Activated T-helper 1 cell treated with anti-CD3 and anti-CD28 coated beads, Interleukin-2, amount 50 U/mL, for 16 hours (primary cell): ENCODE data around the gene ELOVL6.
"Not testable (repeated sequence)": the region's sequence is repeated elsewhere in the genome, so short reads cannot be mapped to it uniquely, and the experiment has no call there.

ENCODE experiments used
- DNase-seq, 2 donors: peaks; one replicate each; pipeline ENCODE4 v3.0.0-alpha.2; 2020; ENCODE audit warnings: low read depth in 1 of 2, low spot score in 1 of 2

Gene ELOVL6

DNA sequence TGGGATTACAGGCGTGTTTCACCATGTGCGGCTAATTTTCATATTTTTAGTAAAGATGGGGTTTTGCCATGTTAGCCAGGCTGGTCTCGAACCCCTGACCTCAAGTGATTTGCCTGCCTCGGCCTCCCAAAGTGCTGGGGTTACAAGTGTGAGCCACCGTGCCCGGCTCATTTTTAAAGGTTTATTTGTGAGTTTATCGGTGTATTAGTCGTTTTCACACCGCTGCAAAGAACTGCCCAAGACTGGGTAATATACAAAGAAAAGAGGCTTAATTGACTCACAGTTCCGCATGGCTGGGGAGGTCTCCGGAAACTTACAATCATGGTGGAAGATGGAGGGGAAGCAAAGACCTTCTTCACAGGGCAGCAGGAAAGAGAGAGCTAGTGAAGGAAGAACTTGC, 159.3 kb downstream of the ELOVL6 start:
- DNase-seq = not testable (repeated sequence)

DNA sequence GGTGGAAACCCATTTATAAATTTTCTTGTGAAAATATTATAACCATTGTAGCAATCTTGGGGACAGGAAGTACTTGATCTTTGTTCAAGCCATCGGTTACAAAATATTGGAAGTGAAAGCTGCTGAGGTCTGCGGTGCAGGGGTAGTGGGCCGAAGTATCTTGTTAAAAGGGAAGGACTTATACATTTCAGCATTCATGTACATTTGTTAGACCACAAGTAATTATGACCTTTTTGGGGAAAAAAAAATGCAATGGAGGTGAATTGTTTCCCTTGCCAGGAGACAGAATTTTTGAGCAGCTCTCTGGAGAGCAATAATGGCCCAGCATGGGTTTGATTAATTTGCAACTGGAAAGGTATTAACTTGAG, 164.4 kb downstream of the ELOVL6 start:
- no peak for DNase-seq

- no peak for DNase-seq
Measured at GRCh38 chr4:110033355-110034025, 164.9 kb downstream of the ELOVL6 start.

DNA sequence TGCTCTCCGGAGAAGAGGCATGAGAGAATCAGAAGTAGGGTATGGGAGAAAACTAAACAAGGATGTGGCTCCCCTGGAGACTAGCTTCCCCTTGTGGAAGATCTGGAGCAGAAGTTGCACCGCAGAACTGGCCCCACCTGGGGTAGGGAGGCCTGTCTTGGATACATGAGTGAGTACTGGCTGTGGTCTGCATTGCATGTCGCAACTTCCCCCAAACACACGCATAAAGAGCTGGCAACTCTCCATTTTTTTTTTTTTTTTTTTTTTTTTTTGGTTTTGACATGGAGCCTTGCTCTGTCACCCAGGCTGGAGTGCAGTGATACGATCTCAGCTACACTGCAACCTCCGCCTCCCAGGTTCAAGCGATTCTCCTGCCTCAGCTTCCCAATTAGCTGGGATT, 165.8 kb downstream of the ELOVL6 start:
- DNase-seq = no peak

GRCh38 chr4:110025718-110026117, 172.7 kb downstream of the ELOVL6 start:
- DNase-seq = no peak

DNA sequence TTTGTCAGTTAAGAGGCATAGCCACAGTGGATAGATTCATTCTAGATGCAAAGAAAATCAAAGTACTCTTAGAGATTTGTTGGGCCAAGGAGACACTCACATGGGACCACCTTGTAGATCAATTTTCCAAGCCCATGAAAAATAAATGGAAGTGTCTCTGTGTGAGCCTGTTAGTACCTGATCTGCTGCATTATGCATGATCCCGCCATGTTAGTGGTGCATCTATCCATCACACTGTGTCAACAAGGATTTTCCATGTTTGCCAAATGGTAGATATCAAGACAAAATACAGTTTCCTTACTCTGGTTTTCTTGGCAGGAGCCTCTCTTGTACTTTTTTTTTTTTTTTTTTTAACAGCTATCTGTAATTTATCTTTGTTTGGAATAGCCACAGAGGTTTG, 173.4 kb downstream of the ELOVL6 start:
- DNase-seq = no peak

DNA sequence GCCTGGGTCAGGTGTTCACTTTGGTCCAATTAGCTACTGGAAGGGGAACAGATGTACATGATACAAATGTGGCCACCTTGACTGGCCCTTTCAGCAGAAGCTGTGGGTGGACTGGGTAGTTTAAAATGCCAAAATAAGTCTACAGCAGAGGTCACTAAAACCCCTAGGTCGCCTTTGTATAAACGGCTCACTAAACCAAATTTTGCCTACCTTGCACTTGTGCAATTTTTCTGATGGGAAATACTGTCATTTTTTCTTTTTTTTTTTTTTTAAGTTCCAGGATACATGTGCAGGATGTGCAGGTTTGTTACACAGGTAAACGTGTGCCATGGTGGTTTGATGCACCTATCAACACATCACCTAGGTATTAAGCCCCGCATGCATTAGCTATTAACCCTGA, 176.0 kb downstream of the ELOVL6 start:
- no peak for DNase-seq

DNA sequence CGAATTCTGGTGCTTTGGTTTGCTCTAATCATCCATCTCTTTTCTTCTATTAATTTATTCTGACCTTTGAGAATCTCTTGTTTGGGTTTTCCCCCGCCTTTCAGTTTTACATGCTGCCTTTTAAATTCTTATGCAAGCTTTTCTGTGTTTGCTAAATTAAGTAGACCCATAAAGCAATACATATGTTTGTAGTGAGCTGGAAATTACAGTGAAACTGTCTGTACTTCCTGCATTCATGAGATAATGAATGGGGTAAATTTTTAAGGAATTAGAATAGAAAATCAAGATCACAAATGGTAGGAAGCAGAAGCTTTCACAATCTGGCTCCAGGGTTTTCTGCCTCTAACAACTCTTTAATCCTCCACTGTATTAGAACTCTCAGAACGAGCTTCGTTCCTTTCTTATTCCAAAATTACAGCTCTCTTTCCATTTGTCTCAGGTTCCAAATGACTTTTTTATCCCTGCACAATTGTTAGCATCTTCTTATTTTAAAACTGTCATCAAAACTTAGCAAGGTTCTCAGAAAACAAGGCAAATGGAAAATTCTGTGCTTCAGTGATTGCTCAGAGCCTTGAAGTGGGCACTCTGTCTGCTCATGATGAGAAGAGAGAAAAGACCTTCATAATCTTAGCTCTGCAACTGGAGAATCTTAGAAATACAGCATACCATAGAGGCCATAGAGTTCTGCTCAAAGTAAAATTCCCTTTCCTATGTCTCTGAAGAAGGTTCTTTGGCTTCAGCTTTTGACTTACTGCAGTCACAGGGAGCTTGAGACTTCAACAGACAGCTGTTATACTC, 177.6 kb downstream of the ELOVL6 start:
- DNase-seq = no peak

DNA sequence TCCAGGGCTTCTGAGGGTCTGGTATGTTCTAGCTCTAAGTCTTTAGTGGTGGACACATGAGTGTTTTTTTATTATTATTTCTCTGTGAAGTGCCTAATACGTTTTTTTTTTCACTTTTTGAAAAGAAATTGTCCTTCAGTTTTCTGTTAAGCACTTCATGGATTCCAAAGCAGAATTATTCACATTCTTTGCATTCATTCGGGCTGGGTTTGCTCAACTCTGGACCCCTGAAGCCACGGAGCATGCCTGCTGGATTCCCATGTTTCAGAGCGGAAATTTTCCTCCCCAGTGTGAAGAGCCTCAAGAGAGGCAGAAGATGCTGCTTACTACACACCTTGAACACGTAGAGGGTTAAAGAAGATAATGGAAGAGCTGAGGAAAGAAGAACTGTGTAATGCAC, 178.3 kb downstream of the ELOVL6 start:
- no peak for DNase-seq

- DNase-seq = no peak
Measured at GRCh38 chr4:110019153-110019552, 179.3 kb downstream of the ELOVL6 start.

DNA sequence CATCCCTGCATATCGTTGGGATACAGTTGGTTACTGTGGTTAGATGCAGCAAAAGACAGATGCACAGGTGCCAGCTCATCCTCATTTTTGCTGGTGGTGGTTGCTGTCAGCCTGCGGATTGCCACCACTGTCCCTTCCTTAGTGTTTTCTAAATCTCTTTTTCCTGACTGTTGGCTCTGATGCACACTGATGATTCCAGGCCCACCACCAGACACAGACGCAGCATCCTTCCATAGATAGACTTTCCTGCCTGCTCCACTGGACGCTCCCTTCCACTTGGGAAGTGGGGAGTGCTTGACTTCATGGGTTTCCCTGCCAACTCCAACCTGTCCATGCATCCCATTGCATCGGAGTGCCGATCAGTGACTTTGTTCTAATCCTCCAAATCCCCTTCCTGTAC, 184.2 kb downstream of the ELOVL6 start:
- no peak for DNase-seq

DNA sequence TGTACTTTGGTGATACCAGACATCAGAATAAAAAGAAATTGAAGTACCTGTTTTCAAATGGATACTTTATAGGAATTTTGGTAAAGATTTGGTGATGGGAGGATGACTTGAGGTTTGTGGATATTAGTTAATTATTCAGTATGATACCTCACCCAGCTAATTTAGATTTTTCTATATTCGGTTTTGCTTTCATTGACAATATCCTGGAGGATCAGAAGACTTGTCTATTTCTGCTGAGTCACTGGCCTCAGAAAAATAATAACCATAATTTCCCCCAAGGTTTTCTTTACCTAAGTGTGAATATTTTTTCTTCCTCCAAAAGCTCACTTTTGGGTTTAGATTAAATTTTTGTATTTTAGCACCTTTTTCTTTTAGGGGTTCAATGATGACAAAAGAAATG, 185.5 kb downstream of the ELOVL6 start:
- no peak for DNase-seq

DNA sequence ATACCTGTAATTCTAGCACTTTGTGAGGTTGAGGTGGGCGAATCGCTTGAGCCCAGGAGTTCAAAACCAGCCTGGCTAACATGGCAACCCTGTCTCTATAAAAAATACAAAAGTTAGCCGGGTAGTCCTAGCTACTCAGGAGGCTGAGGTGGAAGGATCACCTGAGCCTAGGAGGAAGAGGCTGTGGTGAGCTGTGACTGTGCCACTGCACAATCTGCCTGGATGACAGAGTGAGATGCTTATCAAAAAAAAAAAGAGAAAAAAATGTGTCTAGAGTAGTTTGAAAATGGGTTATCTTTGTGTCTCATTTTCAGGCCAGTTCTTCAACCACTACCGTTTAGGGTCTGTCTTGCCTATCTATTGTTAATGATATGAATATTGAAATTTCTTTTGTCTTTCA, 187.6 kb downstream of the ELOVL6 start:
- DNase-seq = no peak

- no peak for DNase-seq
Measured at GRCh38 chr4:110009550-110009949, 188.9 kb downstream of the ELOVL6 start.

DNA sequence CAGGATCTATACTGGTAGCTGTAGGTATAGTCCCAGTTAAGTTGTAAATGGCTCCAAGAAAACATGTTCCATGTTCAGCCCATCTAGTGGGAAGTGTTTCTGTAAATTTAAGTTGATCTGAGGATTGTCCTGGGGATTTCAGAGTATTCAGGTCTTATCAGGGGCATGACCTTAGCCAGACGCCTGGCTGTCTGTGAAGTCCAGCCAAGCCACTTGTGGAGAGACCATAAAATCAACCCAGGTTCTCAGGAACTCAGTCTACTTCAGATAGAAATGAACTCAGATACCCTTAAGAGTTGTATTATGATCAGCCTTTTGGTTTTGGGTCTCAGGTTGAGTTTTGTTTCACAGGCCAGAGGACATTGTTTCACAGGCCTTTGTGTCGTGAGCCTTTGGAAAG, 189.9 kb downstream of the ELOVL6 start:
- DNase-seq = no peak

DNA sequence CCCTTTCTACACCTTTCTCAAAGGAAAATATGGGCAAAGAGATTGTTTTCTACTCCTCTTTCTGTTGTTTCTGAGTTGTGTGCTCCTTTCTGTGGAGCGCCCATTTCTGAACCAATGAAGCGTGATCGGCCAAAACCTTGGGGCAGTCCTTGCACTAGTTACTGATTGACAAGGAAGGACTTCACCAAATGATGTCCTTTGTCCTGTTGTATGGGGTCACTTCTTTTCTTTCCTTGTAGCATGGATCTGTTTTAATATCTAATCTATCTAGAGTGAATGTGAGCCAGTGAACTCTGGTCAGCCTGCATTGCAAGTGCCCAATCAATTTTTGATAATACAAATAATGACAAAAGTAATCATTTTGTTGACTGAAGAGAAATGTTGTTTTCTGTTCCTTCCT, 191.2 kb downstream of the ELOVL6 start:
- DNase-seq = no peak

GRCh38 chr4:110005461-110006056, 192.9 kb downstream of the ELOVL6 start:
- no peak for DNase-seq

DNA sequence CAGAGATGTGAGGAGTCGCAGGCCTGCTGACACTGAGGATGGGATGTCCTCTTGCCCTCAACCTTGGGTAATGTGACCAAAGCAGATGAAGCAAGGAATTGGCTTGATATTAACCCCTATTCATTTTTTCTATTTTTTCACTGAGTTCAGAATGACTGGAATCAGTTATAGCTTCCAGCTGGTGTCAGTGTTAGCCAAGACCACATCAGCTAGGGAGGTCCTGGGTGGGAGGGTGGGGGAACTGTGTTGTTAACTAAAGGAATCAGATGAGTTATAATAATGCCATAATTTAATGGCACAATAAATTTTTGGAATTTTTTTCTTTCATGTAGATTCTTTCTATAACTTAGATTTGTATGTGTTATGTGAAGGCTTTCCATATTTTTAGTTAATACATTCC, 193.9 kb downstream of the ELOVL6 start:
- DNase-seq = no peak

- no peak for DNase-seq
Measured at GRCh38 chr4:110003401-110004187, 194.8 kb downstream of the ELOVL6 start.

DNA sequence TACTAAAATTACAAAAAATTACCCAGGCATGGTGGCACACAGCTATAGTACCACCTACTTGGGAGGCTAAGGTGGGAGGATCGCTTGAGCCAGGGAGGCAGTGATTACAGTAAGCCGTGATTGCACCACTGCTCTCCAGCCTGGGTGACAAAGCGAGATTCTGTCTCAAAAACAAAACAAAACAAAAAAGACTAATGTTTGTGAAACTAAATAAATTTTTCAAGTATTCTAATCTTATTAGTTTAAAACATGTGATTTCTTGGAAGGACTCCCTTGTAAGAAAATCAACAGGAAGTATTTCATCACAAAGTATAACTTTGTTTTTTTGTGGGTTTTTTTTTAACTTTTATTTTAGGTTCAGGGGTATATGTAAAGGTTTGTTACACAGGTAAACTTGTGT, 196.1 kb downstream of the ELOVL6 start:
- no peak for DNase-seq

DNA sequence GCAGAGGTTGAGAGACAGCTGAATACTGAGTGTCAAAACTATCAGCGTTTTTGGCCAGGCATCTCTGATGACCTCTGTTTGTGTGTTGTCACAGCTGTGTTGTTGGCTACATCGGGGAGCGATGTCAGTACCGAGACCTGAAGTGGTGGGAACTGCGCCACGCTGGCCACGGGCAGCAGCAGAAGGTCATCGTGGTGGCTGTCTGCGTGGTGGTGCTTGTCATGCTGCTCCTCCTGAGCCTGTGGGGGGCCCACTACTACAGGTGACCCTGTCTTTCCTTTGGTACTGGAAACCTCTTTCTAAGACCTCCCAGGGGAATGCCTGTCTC, 198.9 kb downstream of the ELOVL6 start:
- DNase-seq = no peak
